Endothelial cell of umbilical vein (primary cell): Measurements from ENCODE around the gene SCGB1C1. TPM values are rescaled to one million over a fixed set of nuclear protein-coding genes. Genes with fewer than 3 reads are reported as not detected.

ENCODE experiments used
- BruUV-seq: library from RNA; stranded (reverse); fragments of 400-500 nt; replicated peaks from 2 replicates; lab custom pipeline; 2021; lab: Mats Ljungman, UMichigan
- CTCF ChIA-PET: fragments of 300-600, 350-600 bp; sonication (Branson Sonifier 250); formaldehyde crosslinking; loops from one replicate; lab custom pipeline; 2021; ENCODE audit warnings: antibody characterized with exemption, inconsistent platforms; lab: Charles Lee
- POLR2A ChIA-PET: fragments of 300-600, 350-600 bp; sonication (Branson Sonifier 250); formaldehyde crosslinking; loops from one replicate; lab custom pipeline; 2021; ENCODE audit warnings: antibody characterized with exemption, inconsistent platforms; lab: Charles Lee
- DNase-seq: peaks from one replicate; pipeline ENCODE4 v3.0.0-alpha.2; 2011; ENCODE audit warnings: low read depth, low spot score
- FAIRE-seq: peaks from 2 replicates; lab custom pipeline; 2011; peaks lifted over from hg19 to GRCh38; lab: Jason Lieb, UNC
- H2AFZ ChIP-seq: 2 replicates; pipeline ENCODE4 v1.6.0; 2012; ENCODE audit warnings: low read depth, low read length, control low read depth, inconsistent platforms
- H3K27ac ChIP-seq: 2 replicates; pipeline ENCODE4 v1.5.1; 2011; ENCODE audit warnings: low read depth, mild to moderate bottlenecking, control low read depth, low read length, moderate library complexity; ENCODE audit not compliant: insufficient read depth
- H3K27me3 ChIP-seq, 2 experiments: 2 replicates each; pipeline versions ENCODE4 v1.6.0 to v1.6.1; 2011; ENCODE audit warnings: low read length in 2 of 2, mixed read lengths in 1 of 2; ENCODE audit not compliant: control insufficient read depth in 2 of 2, insufficient read depth in 2 of 2
- H3K36me3 ChIP-seq, 2 experiments: 2 replicates in 1 of 2; 3 replicates in 1 of 2; pipeline ENCODE4 v1.5.1; 2011; ENCODE audit warnings: low read length in 2 of 2, mild to moderate bottlenecking in 1 of 2, moderate library complexity in 1 of 2; ENCODE audit not compliant: control insufficient read depth in 2 of 2, insufficient read depth in 2 of 2; ENCODE audit errors: extremely low read depth in 1 of 2
- H3K4me1 ChIP-seq: 3 replicates; pipeline ENCODE4 v1.5.1; 2011; ENCODE audit warnings: mild to moderate bottlenecking, low read length; ENCODE audit not compliant: control insufficient read depth, insufficient read depth; ENCODE audit errors: extremely low read depth
- H3K4me2 ChIP-seq: 2 replicates; pipeline ENCODE4 v1.6.1; 2011; ENCODE audit warnings: low read length, control low read depth, mixed read lengths; ENCODE audit not compliant: insufficient read depth
- H3K4me3 ChIP-seq, 3 experiments: fragments of 200-600 bp in 1 of 3; sonication (generic), shearing (Covaris generic) in 1 of 3; replicated peaks in 1 of 3; 2 replicates each; pipeline ENCODE4 v1.5.1; 2011 to 2016; ENCODE audit warnings: control low read depth in 3 of 3, low read length in 3 of 3, mild to moderate bottlenecking in 2 of 3, inconsistent platforms in 1 of 3, low read depth in 1 of 3, moderate library complexity in 1 of 3; ENCODE audit not compliant: insufficient read depth in 1 of 3
- H3K79me2 ChIP-seq: 2 replicates; pipeline ENCODE4 v1.6.0; 2012; ENCODE audit warnings: low read length, inconsistent platforms; ENCODE audit not compliant: control insufficient read depth, insufficient read depth
- H3K9ac ChIP-seq: replicated peaks from 2 replicates; pipeline ENCODE3; 2011; ENCODE audit warnings: low read length, control low read depth; ENCODE audit not compliant: insufficient read depth; ENCODE audit errors: extremely low read depth
- H3K9me1 ChIP-seq: replicated peaks from 3 replicates; pipeline ENCODE4 v1.6.0; 2011; ENCODE audit warnings: mild to moderate bottlenecking, low read length; ENCODE audit not compliant: control insufficient read depth, insufficient read depth; ENCODE audit errors: extremely low read depth
- H3K9me3 ChIP-seq: replicated peaks from 2 replicates; pipeline ENCODE4 v1.5.1; 2012; ENCODE audit warnings: low read length, inconsistent platforms; ENCODE audit not compliant: control insufficient read depth, insufficient read depth
- H4K20me1 ChIP-seq: replicated peaks from 2 replicates; pipeline ENCODE3; 2011; ENCODE audit warnings: mild to moderate bottlenecking, low read length; ENCODE audit not compliant: control insufficient read depth, insufficient read depth; ENCODE audit errors: extremely low read depth
- FOS ChIP-seq: IDR thresholded peaks from 2 replicates; pipeline ENCODE4 v1.6.1; 2011; ENCODE audit warnings: mild to moderate bottlenecking, low read length, moderate library complexity, borderline replicate concordance; ENCODE audit not compliant: insufficient read depth
- GATA2 ChIP-seq: IDR thresholded peaks from 2 replicates; pipeline ENCODE4 v1.7.0; 2011; ENCODE audit warnings: low read depth, mild to moderate bottlenecking, moderate library complexity, mixed read lengths, low read length; ENCODE audit not compliant: insufficient read length, insufficient read depth
- MAX ChIP-seq: IDR thresholded peaks from 2 replicates; pipeline ENCODE4 v1.6.1; 2011; ENCODE audit not compliant: insufficient read depth, insufficient read length
- MYC ChIP-seq: IDR thresholded peaks from one replicate; pipeline ENCODE4 v1.6.1; 2011; ENCODE audit warnings: mild to moderate bottlenecking, low read depth, low read length
- POLR2AphosphoS5 ChIP-seq: IDR thresholded peaks from 2 replicates; pipeline ENCODE4 v1.6.1; 2012; ENCODE audit warnings: low read depth, mild to moderate bottlenecking, control low read depth, low read length, moderate library complexity; ENCODE audit not compliant: insufficient read depth
- dilution Hi-C: fragments of 300-500 bp; cut with MboI; formaldehyde crosslinking; loops from one replicate; pipeline ENCODE4 v1.15.0; 2019; ENCODE audit warnings: low sequenced_read_pairs; ENCODE audit not compliant: extremely low pct_ligation_motif_present
- intact Hi-C: fragments of 100-400 bp; cut with micrococcal nuclease; formaldehyde crosslinking; loops from one replicate; pipeline ENCODE4 v1.10.0; 2022
- polyA plus RNA-seq, 4 experiments: library from polyadenylated mRNA; depleted of rRNA in 3 of 4; stranded (reverse) in 3 of 4; unstranded in 1 of 4; fragments of >200 nt; gene quantifications; 2 replicates each; pipeline versions ENCODE4 v1.2.1 to v1.2.3, GENCODE V29; 2011 to 2012; ENCODE audit warnings: missing spikeins in 1 of 4
- total RNA-seq: library from RNA; stranded (reverse); gene quantifications from 2 replicates; pipeline ENCODE4 v1.2.3, GENCODE V29; 2021
- TF ChIP-seq, protein P1 (sequence below), 2 donors: IDR thresholded peaks; 1 replicate in 1 of 2; 2 replicates in 1 of 2; pipeline ENCODE4 v1.5.1; 2011; ENCODE audit warnings: low read length in 2 of 2, mild to moderate bottlenecking in 2 of 2, moderate library complexity in 2 of 2, control low read depth in 1 of 2, inconsistent platforms in 1 of 2, low read depth in 1 of 2; ENCODE audit not compliant: insufficient read depth in 1 of 2; ENCODE audit errors: extremely low read depth in 1 of 2

Gene SCGB1C1
- total and polyA plus RNA-seq, 2 donors (not counting 3 experiments of a cell fraction or from before 2014, with no cell fraction given): not detected

- no peaks in the 10 kb centered on the region for H3K9me1 ChIP-seq
- no TSS peak for BruUV-seq
- H2AFZ ChIP-seq: no peak overlapping the region
- dilution Hi-C loops: no loop called here
- H3K36me3 ChIP-seq: peaks cover 31 to 42% of the 10 kb centered on the region in 2 experiments
- peak overlapping the region; percentile 47 for H3K27ac ChIP-seq
- H4K20me1 ChIP-seq: no peaks in the 10 kb centered on the region
- CTCF ChIA-PET: no interaction called here
- no peak overlapping the region for H3K9ac ChIP-seq
- no peak overlapping the region for H3K4me3 ChIP-seq
- DNase-seq: no peak
- no peaks in the 10 kb centered on the region for H3K9me3 ChIP-seq
- intact Hi-C loops: no loop called here
- peaks cover 23% of the 10 kb centered on the region for H3K4me1 ChIP-seq
- TF ChIP-seq MAX: no peak
- no peak for TF ChIP-seq MYC
- no peak for TF ChIP-seq POLR2AphosphoS5
- no peak for TF ChIP-seq GATA2
- TF ChIP-seq, protein P1, sequence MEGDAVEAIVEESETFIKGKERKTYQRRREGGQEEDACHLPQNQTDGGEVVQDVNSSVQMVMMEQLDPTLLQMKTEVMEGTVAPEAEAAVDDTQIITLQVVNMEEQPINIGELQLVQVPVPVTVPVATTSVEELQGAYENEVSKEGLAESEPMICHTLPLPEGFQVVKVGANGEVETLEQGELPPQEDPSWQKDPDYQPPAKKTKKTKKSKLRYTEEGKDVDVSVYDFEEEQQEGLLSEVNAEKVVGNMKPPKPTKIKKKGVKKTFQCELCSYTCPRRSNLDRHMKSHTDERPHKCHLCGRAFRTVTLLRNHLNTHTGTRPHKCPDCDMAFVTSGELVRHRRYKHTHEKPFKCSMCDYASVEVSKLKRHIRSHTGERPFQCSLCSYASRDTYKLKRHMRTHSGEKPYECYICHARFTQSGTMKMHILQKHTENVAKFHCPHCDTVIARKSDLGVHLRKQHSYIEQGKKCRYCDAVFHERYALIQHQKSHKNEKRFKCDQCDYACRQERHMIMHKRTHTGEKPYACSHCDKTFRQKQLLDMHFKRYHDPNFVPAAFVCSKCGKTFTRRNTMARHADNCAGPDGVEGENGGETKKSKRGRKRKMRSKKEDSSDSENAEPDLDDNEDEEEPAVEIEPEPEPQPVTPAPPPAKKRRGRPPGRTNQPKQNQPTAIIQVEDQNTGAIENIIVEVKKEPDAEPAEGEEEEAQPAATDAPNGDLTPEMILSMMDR (IDR thresholded peaks at IDR 0.05; ENCODE audit: extremely low read depth in 1 of 2, insufficient read depth in 1 of 2, low read depth in 1 of 2, low read length in 2 of 2): no peak
- FAIRE-seq: no peak
- no peak overlapping the region for H3K4me2 ChIP-seq
- H3K79me2 ChIP-seq: peaks cover 42% of the 10 kb centered on the region
- POLR2A ChIA-PET: no interaction called here
- no peaks in the 10 kb centered on the region for H3K27me3 ChIP-seq
These were observed 17.9 kb downstream of the SCGB1C1 start for GRCh38 chr11:210803-211180.

GRCh38 chr11:211295-211694, 18.4 kb downstream of the SCGB1C1 start:
- BruUV-seq: no TSS peak
- intact Hi-C loops (no loop called here), dilution Hi-C loops (no loop called here)
- no peak for DNase-seq
- Histone ChIP-seq H3K27ac (no peak overlapping the region), H3K9me1 (no peaks in the 10 kb centered on the region), H3K4me2 (no peak overlapping the region), H3K79me2 (peaks cover 37% of the 10 kb centered on the region), H3K9ac (no peak overlapping the region), H3K4me3 (no peak overlapping the region), H3K4me1 (peaks cover 20% of the 10 kb centered on the region), H4K20me1 (no peaks in the 10 kb centered on the region), H3K36me3 (peaks cover 31 to 43% of the 10 kb centered on the region in 2 experiments), H2AFZ (no peak overlapping the region), H3K27me3 (no peaks in the 10 kb centered on the region), H3K9me3 (no peaks in the 10 kb centered on the region)
- TF ChIP-seq FOS (no peak), MAX (no peak), GATA2 (no peak)
- POLR2A ChIA-PET: no interaction called here
- CTCF ChIA-PET: no interaction called here
- FAIRE-seq: no peak
